ENCODE measurements around the gene BMPR1A. TPM values are rescaled to one million over a fixed set of nuclear protein-coding genes. Genes with fewer than 3 reads are reported as not detected.

The BMPR1A gene
- total and polyA plus RNA-seq, 2 of the 13 experiments (the other 11 are each of a cell fraction or from before 2014, with no cell fraction given): 17.8 to 44.2 TPM

GRCh38 chr10:86756511-86757112 lies at the start of gene BMPR1A (continued):
- no peak for TF ChIP-seq ZNF432 (CRISPR knock-in tag; IDR thresholded peaks at IDR 0.05; ENCODE audit: borderline replicate concordance)
- TF ChIP-seq TBL1XR1 (IDR thresholded peaks at IDR 0.05; ENCODE audit: borderline replicate concordance, low read length, partially characterized antibody): no peak
- no peak for TF ChIP-seq ZNF20 (CRISPR knock-in tag; IDR thresholded peaks at IDR 0.05)
- no peak for TF ChIP-seq ZNF503 (CRISPR knock-in tag; IDR thresholded peaks at IDR 0.05)
- TF ChIP-seq KDM6A (CRISPR knock-in tag; IDR thresholded peaks at IDR 0.05; ENCODE audit: low read depth): no peak
- TF ChIP-seq SRSF9 (IDR thresholded peaks at IDR 0.05; ENCODE audit: borderline replicate concordance, insufficient read depth, low read depth, low read length, poor library complexity, severe bottlenecking): no peak
- TF ChIP-seq ZNF879 (CRISPR knock-in tag; IDR thresholded peaks at IDR 0.05): no peak
- no peak for TF ChIP-seq ZNF354B (CRISPR knock-in tag; IDR thresholded peaks at IDR 0.05)
- TF ChIP-seq, protein P1, sequence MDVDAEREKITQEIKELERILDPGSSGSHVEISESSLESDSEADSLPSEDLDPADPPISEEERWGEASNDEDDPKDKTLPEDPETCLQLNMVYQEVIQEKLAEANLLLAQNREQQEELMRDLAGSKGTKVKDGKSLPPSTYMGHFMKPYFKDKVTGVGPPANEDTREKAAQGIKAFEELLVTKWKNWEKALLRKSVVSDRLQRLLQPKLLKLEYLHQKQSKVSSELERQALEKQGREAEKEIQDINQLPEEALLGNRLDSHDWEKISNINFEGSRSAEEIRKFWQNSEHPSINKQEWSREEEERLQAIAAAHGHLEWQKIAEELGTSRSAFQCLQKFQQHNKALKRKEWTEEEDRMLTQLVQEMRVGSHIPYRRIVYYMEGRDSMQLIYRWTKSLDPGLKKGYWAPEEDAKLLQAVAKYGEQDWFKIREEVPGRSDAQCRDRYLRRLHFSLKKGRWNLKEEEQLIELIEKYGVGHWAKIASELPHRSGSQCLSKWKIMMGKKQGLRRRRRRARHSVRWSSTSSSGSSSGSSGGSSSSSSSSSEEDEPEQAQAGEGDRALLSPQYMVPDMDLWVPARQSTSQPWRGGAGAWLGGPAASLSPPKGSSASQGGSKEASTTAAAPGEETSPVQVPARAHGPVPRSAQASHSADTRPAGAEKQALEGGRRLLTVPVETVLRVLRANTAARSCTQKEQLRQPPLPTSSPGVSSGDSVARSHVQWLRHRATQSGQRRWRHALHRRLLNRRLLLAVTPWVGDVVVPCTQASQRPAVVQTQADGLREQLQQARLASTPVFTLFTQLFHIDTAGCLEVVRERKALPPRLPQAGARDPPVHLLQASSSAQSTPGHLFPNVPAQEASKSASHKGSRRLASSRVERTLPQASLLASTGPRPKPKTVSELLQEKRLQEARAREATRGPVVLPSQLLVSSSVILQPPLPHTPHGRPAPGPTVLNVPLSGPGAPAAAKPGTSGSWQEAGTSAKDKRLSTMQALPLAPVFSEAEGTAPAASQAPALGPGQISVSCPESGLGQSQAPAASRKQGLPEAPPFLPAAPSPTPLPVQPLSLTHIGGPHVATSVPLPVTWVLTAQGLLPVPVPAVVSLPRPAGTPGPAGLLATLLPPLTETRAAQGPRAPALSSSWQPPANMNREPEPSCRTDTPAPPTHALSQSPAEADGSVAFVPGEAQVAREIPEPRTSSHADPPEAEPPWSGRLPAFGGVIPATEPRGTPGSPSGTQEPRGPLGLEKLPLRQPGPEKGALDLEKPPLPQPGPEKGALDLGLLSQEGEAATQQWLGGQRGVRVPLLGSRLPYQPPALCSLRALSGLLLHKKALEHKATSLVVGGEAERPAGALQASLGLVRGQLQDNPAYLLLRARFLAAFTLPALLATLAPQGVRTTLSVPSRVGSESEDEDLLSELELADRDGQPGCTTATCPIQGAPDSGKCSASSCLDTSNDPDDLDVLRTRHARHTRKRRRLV (CRISPR knock-in tag; IDR thresholded peaks at IDR 0.05): no peak
- no peak for TF ChIP-seq ZNF143 (CRISPR knock-in tag; IDR thresholded peaks at IDR 0.05)
- TF ChIP-seq ZNF646 (CRISPR knock-in tag; IDR thresholded peaks at IDR 0.05): no peak
- no peak for TF ChIP-seq ZNF746 (CRISPR knock-in tag; IDR thresholded peaks at IDR 0.05)
- peak; percentile 44; the same call in 1 of the 2 replicates for TF ChIP-seq ZNF225 (CRISPR knock-in tag; IDR thresholded peaks at IDR 0.05)

Measured in HepG2 (cell line).